ENCODE measurements around the gene PLXDC2.

The PLXDC2 gene

DNA sequence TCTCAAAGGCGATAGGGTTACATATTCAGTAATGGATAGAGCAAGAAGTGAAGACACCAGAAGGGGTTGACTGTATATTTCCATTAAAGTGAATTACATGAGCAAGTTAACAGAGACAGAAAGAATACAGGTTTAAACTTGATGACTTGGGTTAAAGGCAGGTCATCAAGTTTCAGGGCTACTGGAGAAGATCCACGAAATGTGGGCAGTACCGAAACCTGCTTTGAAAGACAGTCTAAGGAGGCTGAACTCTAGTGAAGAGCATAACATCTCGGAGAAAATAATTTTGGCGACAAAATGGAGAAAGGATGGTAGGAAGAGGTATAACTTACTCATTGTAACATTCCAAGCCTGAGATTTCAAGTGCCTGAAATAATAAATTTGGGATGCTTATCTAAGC, 26.6 kb upstream of the PLXDC2 start:
- H3K4me1 ChIP-seq (ENCODE audit: control insufficient read depth, insufficient read depth, low read length) = peaks cover 3% of the 10 kb centered on the region
- no peak overlapping the region for H3K4me3 ChIP-seq (ENCODE audit: low read depth, low read length)
- H3K27me3 ChIP-seq (ENCODE audit: control insufficient read depth, insufficient read depth, low read length) = no peaks in the 10 kb centered on the region
- H3K9me3 ChIP-seq (ENCODE audit: control insufficient read depth, insufficient read depth, low read length) = no peaks in the 10 kb centered on the region
- no peaks in the 10 kb centered on the region for H3K36me3 ChIP-seq (ENCODE audit: control insufficient read depth, insufficient read depth, low read length)
- H3K9ac ChIP-seq (ENCODE audit: low read depth, low read length) = no peak overlapping the region

DNA sequence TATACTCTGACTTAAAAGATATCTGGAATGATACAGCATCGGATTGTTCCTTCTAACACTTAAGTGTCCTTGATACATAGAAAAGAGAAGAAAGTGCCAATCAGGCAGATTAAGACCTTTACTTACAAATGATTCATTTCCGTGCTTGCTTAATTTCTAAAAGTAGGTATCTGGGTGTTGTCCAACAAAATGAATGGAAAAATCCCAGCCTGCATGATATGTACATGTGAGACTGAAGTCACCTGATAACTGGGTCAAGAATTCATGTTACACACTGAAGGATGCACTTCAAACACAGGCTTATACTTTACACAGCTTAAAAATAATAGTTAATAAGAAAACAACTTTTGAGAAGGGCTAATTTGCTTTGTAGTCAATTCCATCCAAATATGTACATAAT, 25.2 kb upstream of the PLXDC2 start:
- no peaks in the 10 kb centered on the region for H3K9me3 ChIP-seq (ENCODE audit: control insufficient read depth, insufficient read depth, low read length)
- no peaks in the 10 kb centered on the region for H3K27me3 ChIP-seq (ENCODE audit: control insufficient read depth, insufficient read depth, low read length)
- peaks cover 3% of the 10 kb centered on the region for H3K4me1 ChIP-seq (ENCODE audit: control insufficient read depth, insufficient read depth, low read length)
- no peak overlapping the region for H3K9ac ChIP-seq (ENCODE audit: low read depth, low read length)
- no peak overlapping the region for H3K4me3 ChIP-seq (ENCODE audit: low read depth, low read length)
- no peaks in the 10 kb centered on the region for H3K36me3 ChIP-seq (ENCODE audit: control insufficient read depth, insufficient read depth, low read length)

DNA sequence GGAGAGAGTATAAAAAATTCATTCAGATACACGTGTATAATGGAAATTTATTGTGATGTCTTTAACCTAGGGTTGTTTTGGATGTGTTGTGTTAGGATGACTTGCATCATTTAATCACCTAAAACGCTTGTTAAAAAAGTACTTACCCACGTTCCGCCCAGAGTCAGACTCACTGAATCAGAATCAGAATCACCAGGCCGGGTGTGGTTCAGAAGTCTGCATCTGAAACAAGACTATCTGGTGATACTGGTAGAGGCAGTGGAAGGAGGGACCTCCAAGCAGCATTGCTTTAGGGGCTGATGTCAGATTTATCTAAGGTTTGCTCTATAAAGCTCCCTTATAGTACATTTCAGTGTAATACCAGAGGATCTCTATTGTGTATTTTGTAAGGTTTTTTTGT, 20.5 kb upstream of the PLXDC2 start:
- Histone ChIP-seq H3K4me3 (ENCODE audit: low read depth, low read length) (no peak overlapping the region), H3K9ac (ENCODE audit: low read depth, low read length) (no peak overlapping the region), H3K4me1 (ENCODE audit: control insufficient read depth, insufficient read depth, low read length) (no peaks in the 10 kb centered on the region), H3K9me3 (ENCODE audit: control insufficient read depth, insufficient read depth, low read length) (no peaks in the 10 kb centered on the region), H3K36me3 (ENCODE audit: control insufficient read depth, insufficient read depth, low read length) (no peaks in the 10 kb centered on the region), H3K27me3 (ENCODE audit: control insufficient read depth, insufficient read depth, low read length) (no peaks in the 10 kb centered on the region)

DNA sequence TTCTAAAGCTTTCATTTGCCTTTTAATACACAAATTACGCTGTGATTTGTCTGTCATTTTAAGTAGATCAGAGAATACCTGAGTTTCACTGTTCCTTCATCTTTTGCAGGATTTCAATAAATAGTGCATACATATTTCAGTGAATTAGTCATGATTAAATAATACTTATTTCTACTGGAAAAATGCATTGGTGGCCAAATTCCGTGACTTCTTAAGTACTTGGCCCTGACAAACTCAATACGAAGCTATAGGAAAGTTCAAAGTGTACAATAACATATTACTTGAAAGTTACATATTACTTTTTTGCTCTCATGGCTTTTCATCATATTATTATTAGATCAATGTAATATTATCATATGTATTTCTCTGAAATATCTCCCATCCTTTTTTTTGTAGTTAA, 16.1 kb upstream of the PLXDC2 start:
- no peak overlapping the region for H3K4me3 ChIP-seq (ENCODE audit: low read depth, low read length)
- H3K9ac ChIP-seq (ENCODE audit: low read depth, low read length) = no peak overlapping the region
- H3K27me3 ChIP-seq (ENCODE audit: control insufficient read depth, insufficient read depth, low read length) = no peaks in the 10 kb centered on the region
- H3K4me1 ChIP-seq (ENCODE audit: control insufficient read depth, insufficient read depth, low read length) = no peaks in the 10 kb centered on the region
- H3K9me3 ChIP-seq (ENCODE audit: control insufficient read depth, insufficient read depth, low read length) = no peaks in the 10 kb centered on the region
- H3K36me3 ChIP-seq (ENCODE audit: control insufficient read depth, insufficient read depth, low read length) = no peaks in the 10 kb centered on the region

DNA sequence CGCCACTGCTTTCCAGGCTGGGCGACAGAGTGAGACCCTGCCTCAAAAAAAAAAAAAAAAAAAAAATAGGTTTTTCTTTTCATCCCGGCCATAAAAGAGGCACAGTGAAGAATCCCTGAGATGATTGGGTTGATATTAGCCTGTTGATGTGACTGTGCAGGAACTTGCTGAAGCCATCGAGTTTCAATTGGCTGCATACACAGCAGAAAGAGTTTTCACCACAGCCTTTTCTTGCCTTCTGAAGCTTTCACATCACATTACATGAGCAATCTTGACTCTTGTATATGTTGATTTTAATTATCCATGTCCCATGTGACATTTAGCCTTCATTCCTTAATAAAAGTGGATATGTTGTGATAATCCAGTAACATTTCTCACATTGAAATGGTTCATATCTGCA, 14.9 kb upstream of the PLXDC2 start:
- Histone ChIP-seq H3K9me3 (ENCODE audit: control insufficient read depth, insufficient read depth, low read length) (no peaks in the 10 kb centered on the region), H3K4me1 (ENCODE audit: control insufficient read depth, insufficient read depth, low read length) (no peaks in the 10 kb centered on the region), H3K36me3 (ENCODE audit: control insufficient read depth, insufficient read depth, low read length) (no peaks in the 10 kb centered on the region), H3K27me3 (ENCODE audit: control insufficient read depth, insufficient read depth, low read length) (no peaks in the 10 kb centered on the region), H3K4me3 (ENCODE audit: low read depth, low read length) (no peak overlapping the region), H3K9ac (ENCODE audit: low read depth, low read length) (no peak overlapping the region)

DNA sequence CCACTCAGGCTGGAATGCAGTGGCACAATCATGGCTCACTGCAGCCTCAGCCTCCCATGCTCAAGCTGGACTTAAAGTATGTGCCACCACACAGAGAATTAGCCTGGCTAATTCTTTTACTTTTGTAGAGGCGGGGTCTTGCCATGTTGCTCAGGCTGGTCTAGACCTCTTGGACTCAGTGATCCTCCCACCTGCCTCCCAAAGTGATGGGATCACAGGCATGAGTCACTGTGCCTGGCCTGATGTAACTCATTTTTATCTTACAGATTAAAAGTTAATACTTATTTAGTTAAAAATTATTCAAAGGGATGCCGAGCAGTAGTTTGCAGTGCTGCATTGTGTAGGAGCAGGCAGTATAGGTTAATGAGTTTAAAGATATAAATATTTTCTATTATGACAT, 12.6 kb upstream of the PLXDC2 start:
- Histone ChIP-seq H3K36me3 (ENCODE audit: control insufficient read depth, insufficient read depth, low read length) (no peaks in the 10 kb centered on the region), H3K4me1 (ENCODE audit: control insufficient read depth, insufficient read depth, low read length) (no peaks in the 10 kb centered on the region), H3K4me3 (ENCODE audit: low read depth, low read length) (no peak overlapping the region), H3K27me3 (ENCODE audit: control insufficient read depth, insufficient read depth, low read length) (no peaks in the 10 kb centered on the region), H3K9ac (ENCODE audit: low read depth, low read length) (no peak overlapping the region), H3K9me3 (ENCODE audit: control insufficient read depth, insufficient read depth, low read length) (no peaks in the 10 kb centered on the region)

DNA sequence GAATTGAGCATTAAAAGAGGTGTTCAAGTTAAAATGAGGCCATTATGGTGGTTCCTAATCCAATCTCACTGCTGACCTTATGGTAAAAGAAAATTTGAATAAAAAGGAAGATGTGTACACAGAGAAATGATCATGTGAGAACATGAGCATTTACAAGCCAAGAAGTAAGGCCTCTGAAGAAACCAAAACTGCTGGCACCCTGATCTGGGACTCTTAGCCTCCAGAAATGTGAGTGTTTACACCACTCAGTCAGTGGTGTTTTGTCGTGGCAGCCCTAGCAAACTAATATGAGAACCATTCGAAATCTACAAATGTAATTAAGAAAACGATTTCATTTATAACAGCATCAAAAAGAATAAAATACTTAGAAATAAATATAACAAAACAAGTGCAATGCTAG, 6.8 kb upstream of the PLXDC2 start:
- Histone ChIP-seq H3K4me1 (ENCODE audit: control insufficient read depth, insufficient read depth, low read length) (no peaks in the 10 kb centered on the region), H3K9ac (ENCODE audit: low read depth, low read length) (no peak overlapping the region), H3K9me3 (ENCODE audit: control insufficient read depth, insufficient read depth, low read length) (no peaks in the 10 kb centered on the region), H3K27me3 (ENCODE audit: control insufficient read depth, insufficient read depth, low read length) (no peaks in the 10 kb centered on the region), H3K4me3 (ENCODE audit: low read depth, low read length) (no peak overlapping the region), H3K36me3 (ENCODE audit: control insufficient read depth, insufficient read depth, low read length) (no peaks in the 10 kb centered on the region)

DNA sequence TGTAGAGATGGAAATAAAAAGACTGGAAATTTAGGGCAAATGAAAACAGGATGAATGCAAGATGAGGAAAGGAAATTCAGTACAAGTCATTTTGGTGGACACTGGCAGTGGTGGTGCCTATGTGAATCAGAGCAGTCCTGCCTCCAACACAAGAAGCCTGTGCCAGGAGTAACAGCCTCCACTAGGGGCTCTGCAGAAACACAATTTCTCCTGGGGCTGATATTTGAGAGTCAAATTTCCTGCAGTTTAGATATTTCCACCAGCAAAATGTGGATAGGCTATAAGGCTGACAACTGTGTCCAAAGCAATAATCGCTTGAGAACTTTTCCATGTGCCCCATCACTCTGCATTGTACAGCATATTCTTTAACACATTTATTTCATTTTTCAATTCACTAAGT, 4.7 kb upstream of the PLXDC2 start:
- Histone ChIP-seq H3K27me3 (ENCODE audit: control insufficient read depth, insufficient read depth, low read length) (no peaks in the 10 kb centered on the region), H3K9ac (ENCODE audit: low read depth, low read length) (no peak overlapping the region), H3K36me3 (ENCODE audit: control insufficient read depth, insufficient read depth, low read length) (no peaks in the 10 kb centered on the region), H3K4me3 (ENCODE audit: low read depth, low read length) (no peak overlapping the region), H3K4me1 (ENCODE audit: control insufficient read depth, insufficient read depth, low read length) (no peaks in the 10 kb centered on the region), H3K9me3 (ENCODE audit: control insufficient read depth, insufficient read depth, low read length) (no peaks in the 10 kb centered on the region)

DNA sequence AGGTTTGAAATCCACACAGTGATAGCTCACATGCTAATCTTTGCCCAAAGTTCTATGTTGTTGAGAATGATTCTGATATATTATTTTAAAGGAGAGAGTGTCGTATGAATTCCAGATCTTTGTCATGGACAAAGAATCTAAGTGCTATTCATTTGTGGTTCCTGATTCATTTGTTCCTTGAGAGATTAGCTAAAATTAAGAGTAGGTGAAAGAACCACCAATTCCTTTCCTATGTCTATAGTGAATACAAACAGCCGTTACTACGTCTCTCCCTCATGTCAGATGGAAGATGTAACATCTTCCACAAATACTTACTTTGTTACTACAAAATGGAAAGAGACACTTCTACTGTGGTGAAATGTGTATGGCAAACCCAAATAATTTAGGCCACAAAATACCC, 3.3 kb upstream of the PLXDC2 start:
- Histone ChIP-seq H3K9ac (ENCODE audit: low read depth, low read length) (no peak overlapping the region), H3K4me3 (ENCODE audit: low read depth, low read length) (no peak overlapping the region), H3K36me3 (ENCODE audit: control insufficient read depth, insufficient read depth, low read length) (no peaks in the 10 kb centered on the region), H3K4me1 (ENCODE audit: control insufficient read depth, insufficient read depth, low read length) (no peaks in the 10 kb centered on the region), H3K27me3 (ENCODE audit: control insufficient read depth, insufficient read depth, low read length) (no peaks in the 10 kb centered on the region), H3K9me3 (ENCODE audit: control insufficient read depth, insufficient read depth, low read length) (no peaks in the 10 kb centered on the region)

DNA sequence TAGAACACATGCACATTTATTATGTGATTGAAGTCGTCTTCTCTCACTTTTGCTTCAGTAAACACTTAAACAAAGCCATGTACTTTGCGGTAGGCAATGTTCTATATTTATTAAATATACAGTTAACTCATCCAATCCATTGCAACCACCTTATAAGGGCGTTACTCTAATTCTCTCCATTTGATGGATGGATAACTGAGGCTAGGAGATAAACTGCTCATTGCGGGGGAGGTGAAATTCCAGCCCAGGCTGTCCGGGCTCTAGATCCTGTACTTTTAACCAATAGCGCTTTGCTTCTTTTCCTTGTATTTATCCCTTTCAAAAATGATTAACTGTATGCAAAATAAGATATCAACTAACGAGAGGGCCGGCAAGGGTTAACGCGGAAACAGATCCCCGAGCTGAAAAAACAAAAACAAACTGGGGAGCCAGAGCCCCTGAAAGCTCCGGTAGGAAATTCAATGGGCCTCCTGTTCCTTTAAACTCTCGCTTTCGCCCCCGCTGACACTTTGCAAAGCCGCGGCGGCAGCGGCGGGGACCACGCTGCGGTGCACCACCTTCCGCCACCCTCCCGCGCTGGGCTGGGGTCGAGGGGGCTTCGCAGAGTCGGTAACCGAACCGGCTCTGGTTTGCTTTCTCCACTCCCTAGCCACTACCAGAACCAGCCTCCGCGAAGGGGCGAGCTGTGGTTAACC, 1.0 kb upstream of the PLXDC2 start:
- peaks cover 6% of the 10 kb centered on the region for H3K4me1 ChIP-seq (ENCODE audit: control insufficient read depth, insufficient read depth, low read length)
- peak overlapping the region; percentile 72 for H3K4me3 ChIP-seq (ENCODE audit: low read depth, low read length)
- peak overlapping the region; percentile 55 for H3K9ac ChIP-seq (ENCODE audit: low read depth, low read length)

DNA sequence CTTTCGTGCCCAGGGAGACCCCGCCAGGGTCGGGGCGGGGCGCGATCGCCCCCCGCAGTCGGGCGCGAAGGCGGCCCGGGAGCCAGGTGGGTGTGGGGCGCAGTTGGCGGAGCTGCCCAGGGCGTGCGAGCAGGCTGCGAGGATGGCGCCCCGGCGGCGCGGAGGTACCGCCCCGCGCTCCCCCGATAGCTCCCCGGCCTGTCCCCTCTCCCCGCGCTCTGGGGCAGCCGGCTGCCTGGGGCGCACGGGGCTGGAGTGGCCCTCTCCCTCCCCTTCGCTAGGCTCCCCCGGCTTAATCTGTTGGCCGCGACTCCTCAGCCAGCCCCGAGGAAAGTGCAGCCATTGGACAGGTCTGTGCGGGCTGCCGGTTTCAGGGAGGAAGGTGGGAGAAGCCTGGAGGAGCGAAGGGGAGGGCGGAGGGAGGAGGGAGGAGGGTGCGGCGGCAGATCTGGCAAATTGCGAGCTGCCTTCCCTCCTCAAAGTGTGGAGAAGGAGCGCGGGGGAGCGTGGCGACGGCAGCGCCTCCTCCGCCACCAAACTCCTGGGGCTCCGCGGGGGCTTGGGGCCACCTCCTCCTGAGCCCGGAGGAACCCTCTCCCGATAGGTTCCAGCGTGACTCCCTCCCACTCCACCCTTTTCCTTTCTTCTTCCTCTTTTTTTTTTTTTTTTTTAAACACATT, 361 bp upstream of the PLXDC2 start:
- Histone ChIP-seq H3K4me3 (ENCODE audit: low read depth, low read length) (peak overlapping the region; percentile 72), H3K9ac (ENCODE audit: low read depth, low read length) (peak overlapping the region; percentile 80), H3K36me3 (ENCODE audit: control insufficient read depth, insufficient read depth, low read length) (no peaks in the 10 kb centered on the region), H3K4me1 (ENCODE audit: control insufficient read depth, insufficient read depth, low read length) (peaks cover 6% of the 10 kb centered on the region), H3K9me3 (ENCODE audit: control insufficient read depth, insufficient read depth, low read length) (no peaks in the 10 kb centered on the region), H3K27me3 (ENCODE audit: control insufficient read depth, insufficient read depth, low read length) (no peaks in the 10 kb centered on the region)

More for the DNA sequence above, 1.0 kb upstream of the PLXDC2 start:
- Histone ChIP-seq H3K27me3 (ENCODE audit: control insufficient read depth, insufficient read depth, low read length) (no peaks in the 10 kb centered on the region), H3K9me3 (ENCODE audit: control insufficient read depth, insufficient read depth, low read length) (no peaks in the 10 kb centered on the region), H3K36me3 (ENCODE audit: control insufficient read depth, insufficient read depth, low read length) (no peaks in the 10 kb centered on the region)

DNA sequence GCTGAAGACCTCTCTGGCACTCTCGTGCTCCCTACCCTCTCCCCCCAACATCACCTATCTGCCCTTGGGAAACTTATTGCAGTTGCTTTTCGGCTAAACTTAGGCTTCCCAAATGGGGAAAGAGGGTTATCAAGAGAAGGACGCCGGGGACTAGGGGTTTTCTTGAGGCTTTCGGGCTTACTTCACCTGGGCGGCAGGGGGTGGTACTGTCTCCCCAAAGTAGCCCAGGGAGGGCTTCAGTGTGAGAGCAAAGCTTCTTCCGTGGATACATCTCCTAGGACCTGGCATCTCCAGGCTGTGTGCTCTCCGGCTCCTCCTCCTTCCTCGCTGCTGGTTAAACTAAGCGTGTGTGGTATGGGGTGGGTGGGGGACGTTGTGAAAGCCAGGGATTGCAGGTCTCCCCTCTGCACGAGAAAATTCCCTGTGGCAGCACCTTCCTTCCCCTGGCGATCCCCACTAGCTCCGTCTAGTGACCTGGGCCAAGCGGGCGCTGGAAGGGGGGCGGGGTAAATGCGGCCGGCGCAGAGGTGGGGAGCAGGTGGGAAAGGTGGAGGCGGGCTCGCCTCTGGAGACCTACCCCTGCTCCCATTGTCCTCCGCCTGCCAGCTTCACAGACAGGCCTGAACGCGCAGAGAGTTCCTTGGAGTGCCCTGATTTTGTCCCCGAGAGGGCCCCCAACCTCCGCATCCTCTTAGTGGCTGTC, 1.1 kb downstream of the PLXDC2 start:
- Histone ChIP-seq H3K4me1 (ENCODE audit: control insufficient read depth, insufficient read depth, low read length) (peaks cover 6% of the 10 kb centered on the region), H3K9me3 (ENCODE audit: control insufficient read depth, insufficient read depth, low read length) (no peaks in the 10 kb centered on the region), H3K36me3 (ENCODE audit: control insufficient read depth, insufficient read depth, low read length) (no peaks in the 10 kb centered on the region), H3K4me3 (ENCODE audit: low read depth, low read length) (peak overlapping the region; percentile 72), H3K27me3 (ENCODE audit: control insufficient read depth, insufficient read depth, low read length) (no peaks in the 10 kb centered on the region), H3K9ac (ENCODE audit: low read depth, low read length) (peak overlapping the region; percentile 80)

Data from iPS-15b (cell line).